ENCODE measurements around the gene MPV17L2. TPM values are rescaled to one million over a fixed set of nuclear protein-coding genes. Genes with fewer than 3 reads are reported as not detected.

MPV17L2 gene
- total RNA-seq, 4 donors from 2014 or later, result 11.3 to 15.8 (median 13.8) TPM

GRCh38 chr19:18150776-18151624, 42.0 kb upstream of the MPV17L2 start:
- TF ChIP-seq CTCF (IDR thresholded peaks at IDR 0.05; ENCODE audit: low read depth), result no peak

- no peak for TF ChIP-seq CTCF (IDR thresholded peaks at IDR 0.05; ENCODE audit: low read depth)
Observed at GRCh38 chr19:18152442-18152816, 40.6 kb upstream of the MPV17L2 start.

GRCh38 chr19:18152817-18153555, 40.0 kb upstream of the MPV17L2 start, which contains the start of gene PIK3R2:
PIK3R2 (plus strand) TSS chr19:18153163; CDS start chr19:18155880, 2,717 bp downstream.
- TF ChIP-seq CTCF (IDR thresholded peaks at IDR 0.05; ENCODE audit: low read depth), result no peak

GRCh38 chr19:18153556-18154134, 39.4 kb upstream of the MPV17L2 start:
- no peak for TF ChIP-seq CTCF (IDR thresholded peaks at IDR 0.05; ENCODE audit: low read depth)

GRCh38 chr19:18155095-18156087, 37.6 kb upstream of the MPV17L2 start:
- TF ChIP-seq CTCF (IDR thresholded peaks at IDR 0.05; ENCODE audit: low read depth), result no peak

GRCh38 chr19:18156268-18156667, 36.8 kb upstream of the MPV17L2 start:
- no peak for TF ChIP-seq CTCF (IDR thresholded peaks at IDR 0.05; ENCODE audit: low read depth)
